Mammary epithelial cell (primary cell): ENCODE measurements around the gene CITED2.

Source experiments
- CTCF ChIP-seq, 2 donors: IDR thresholded peaks in 1 of 2; conservative IDR thresholded peaks in 1 of 2; 2 replicates each; pipeline ENCODE4 v1.5.1; 2011 to 2012; ENCODE audit warnings: inconsistent platforms in 2 of 2, low read length in 2 of 2, mild to moderate bottlenecking in 2 of 2, control low read depth in 1 of 2, low read depth in 1 of 2; ENCODE audit not compliant: insufficient read depth in 1 of 2; ENCODE audit errors: extremely low read depth in 1 of 2
- EZH2 ChIP-seq: IDR thresholded peaks from 2 replicates; pipeline ENCODE4 v1.6.1; 2012; ENCODE audit warnings: low read length, inconsistent platforms, borderline replicate concordance

GRCh38 chr6:139336488-139336887 is 38.0 kb downstream of the CITED2 start:
- no peak for TF ChIP-seq CTCF (conservative IDR thresholded peaks at IDR 0.05 in 1 of 2, IDR thresholded peaks at IDR 0.05 in 1 of 2; ENCODE audit: extremely low read depth in 1 of 2, insufficient read depth in 1 of 2, low read depth in 1 of 2, low read length in 2 of 2)
- TF ChIP-seq EZH2, result no peak
